ENCODE data around the gene TMC4. TPM values are rescaled to one million over a fixed set of nuclear protein-coding genes. Genes with fewer than 3 reads are reported as not detected.

The TMC4 gene
- total and polyA plus RNA-seq, 12 donors: 0.48 to 18.2 (median 1.3) TPM

GRCh38 chr19:54115109-54116063, 57.6 kb downstream of the TMC4 start, which contains the start of the genes PRPF31 and TFPT:
Gene PRPF31 (plus strand): TSS chr19:54115754. CDS start chr19:54118279, 2,525 bp downstream.
Gene TFPT (minus strand): TSS chr19:54115657. CDS start chr19:54115269, 388 bp downstream.
- peak within 1 kb of the TSS; percentile 52 to 81 (median 72) for H3K4me3 ChIP-seq
- intact Hi-C loops (cut with DNase I): no loop called here
- no peaks in the 10 kb centered on the region for H3K9me3 ChIP-seq (replicated peaks in 1 of 3)
- TF ChIP-seq CTCF (IDR thresholded peaks at IDR 0.05): no peak
- TF ChIP-seq POLR2A (IDR thresholded peaks at IDR 0.05): peak; percentile 57 to 62
- H3K36me3 ChIP-seq (replicated peaks in 1 of 2): peaks cover 0 to 25% of the 10 kb centered on the region in 2 donors
- no peaks in the 10 kb centered on the region for H3K27me3 ChIP-seq
- WGBS, 4 donors: 0% methylated on average over 52 to 60 of the region's 60 CpGs
- peak; percentile 95 to 99 (median 98) for DNase-seq
- H3K4me1 ChIP-seq (replicated peaks in 1 of 2): peaks cover 22 to 23% of the 10 kb centered on the region in 2 donors
- peak within 1 kb of the TSS; percentile 73 to 94 (median 84) for H3K27ac ChIP-seq

- peak in 4 of 7 donors; percentile 47 to 54 (median 51) for DNase-seq
- intact Hi-C loops (cut with DNase I): no loop called here
- WGBS, 4 donors: 15 to 19% (median 16%) methylated on average over 17 to 28 of the region's 28 CpGs
These were observed 58.4 kb downstream of the TMC4 start for GRCh38 chr19:54114340-54115108.

More at GRCh38 chr19:54114340-54115108, 58.4 kb downstream of the TMC4 start:
- H3K36me3 ChIP-seq (replicated peaks in 1 of 2): peaks cover 0 to 25% of the 10 kb centered on the region in 2 donors
- peak overlapping the region in 2 of 5 donors; percentile 85 to 94 for H3K27ac ChIP-seq
- peaks cover 22 to 23% of the 10 kb centered on the region in 2 donors for H3K4me1 ChIP-seq (replicated peaks in 1 of 2)
- H3K27me3 ChIP-seq: no peaks in the 10 kb centered on the region
- no peaks in the 10 kb centered on the region for H3K9me3 ChIP-seq (replicated peaks in 1 of 3)
- H3K4me3 ChIP-seq: peak overlapping the region; percentile 52 to 81 (median 72)
- TF ChIP-seq POLR2A (IDR thresholded peaks at IDR 0.05): no peak
- TF ChIP-seq CTCF (IDR thresholded peaks at IDR 0.05): no peak

Other genes starting within 250 kb of the TMC4 start
- gene CACNG8, start 210.2 kb downstream of the TMC4 start, total RNA-seq: under 1 TPM in 3 of 9 donors, not detected in 6; under 0.01 to 0.06 (median 0.04) TPM
- gene CACNG8, start 210.2 kb downstream of the TMC4 start, polyA plus RNA-seq: under 1 TPM in 2 of 3 donors, not detected in 1; under 0.01 to 0.03 TPM
- gene CACNG6, start 181.5 kb downstream of the TMC4 start, total RNA-seq: not detected
- not detected for gene CACNG6, start 181.5 kb downstream of the TMC4 start, polyA plus RNA-seq
- gene VSTM1, start 109.3 kb downstream of the TMC4 start, total RNA-seq: under 1 TPM in 1 of 9 donors, not detected in 8; 0.83 TPM
- gene VSTM1, start 109.3 kb downstream of the TMC4 start, polyA plus RNA-seq: not detected
- not detected for gene TARM1, start 91.8 kb downstream of the TMC4 start, total RNA-seq
- gene TARM1, start 91.8 kb downstream of the TMC4 start, polyA plus RNA-seq: not detected
- gene OSCAR, start 72.4 kb downstream of the TMC4 start, total RNA-seq: 1 to 10 TPM in 6 of 9 donors, under 1 TPM in 2, not detected in 1; 0.11 to 6.6 (median 2.2) TPM
- gene OSCAR, start 72.4 kb downstream of the TMC4 start, polyA plus RNA-seq: 1 to 10 TPM in 2 of 3 donors, under 1 TPM in 1; 0.55 to 6.0 (median 3.3) TPM
- 100 to 1,000 TPM in 6 of 9 donors, 10 to 100 TPM in 3; 33.2 to 257 (median 150) TPM for gene NDUFA3, start 70.3 kb downstream of the TMC4 start, total RNA-seq
- gene NDUFA3, start 70.3 kb downstream of the TMC4 start, polyA plus RNA-seq: 1,000 to 10,000 TPM in 2 of 3 donors, 100 to 1,000 TPM in 1; 237 to 1,730 (median 1,627) TPM
- gene TFPT, start 57.5 kb downstream of the TMC4 start, total RNA-seq: 10 to 100 TPM; 19.5 to 28.0 (median 24.1) TPM
- gene TFPT, start 57.5 kb downstream of the TMC4 start, polyA plus RNA-seq: 10 to 100 TPM; 11.4 to 58.6 (median 40.4) TPM
- gene PRPF31, start 57.4 kb downstream of the TMC4 start, total RNA-seq: 10 to 100 TPM; 36.1 to 72.5 (median 49.5) TPM
- 10 to 100 TPM; 54.4 to 91.7 (median 74.6) TPM for gene PRPF31, start 57.4 kb downstream of the TMC4 start, polyA plus RNA-seq
- 10 to 100 TPM in 8 of 9 donors, 1 to 10 TPM in 1; 8.3 to 61.0 (median 46.7) TPM for gene CNOT3, start 35.4 kb downstream of the TMC4 start, total RNA-seq
- 10 to 100 TPM; 47.0 to 82.3 (median 66.6) TPM for gene CNOT3, start 35.4 kb downstream of the TMC4 start, polyA plus RNA-seq
- gene LENG1, start 13.4 kb downstream of the TMC4 start, total RNA-seq: 10 to 100 TPM in 3 of 9 donors, 1 to 10 TPM in 6; 5.0 to 21.7 (median 9.5) TPM
- 10 to 100 TPM in 2 of 3 donors, 1 to 10 TPM in 1; 5.7 to 22.0 (median 14.8) TPM for gene LENG1, start 13.4 kb downstream of the TMC4 start, polyA plus RNA-seq
- 100 to 1,000 TPM in 8 of 9 donors, 10 to 100 TPM in 1; 98.0 to 670 (median 413) TPM for gene MBOAT7, start 16.4 kb upstream of the TMC4 start, total RNA-seq
- gene MBOAT7, start 16.4 kb upstream of the TMC4 start, polyA plus RNA-seq: 100 to 1,000 TPM; 130 to 190 (median 189) TPM
- 100 to 1,000 TPM in 5 of 9 donors, 10 to 100 TPM in 4; 52.6 to 201 (median 107) TPM for gene TSEN34, start 18.1 kb upstream of the TMC4 start, total RNA-seq
- gene TSEN34, start 18.1 kb upstream of the TMC4 start, polyA plus RNA-seq: 10 to 100 TPM; 21.5 to 41.2 (median 26.1) TPM
- gene RPS9, start 27.7 kb upstream of the TMC4 start, total RNA-seq: 1,000 to 10,000 TPM in 8 of 9 donors, 100 to 1,000 TPM in 1; 928 to 2,677 (median 1,796) TPM
- 1,000 to 10,000 TPM in 2 of 3 donors, 100 to 1,000 TPM in 1; 545 to 3,006 (median 1,900) TPM for gene RPS9, start 27.7 kb upstream of the TMC4 start, polyA plus RNA-seq
- 10 to 100 TPM in 6 of 9 donors, 1 to 10 TPM in 1, under 1 TPM in 2; 0.22 to 56.2 (median 11.7) TPM for gene LILRB3, start 49.8 kb upstream of the TMC4 start, total RNA-seq
- 10 to 100 TPM in 1 of 3 donors, 1 to 10 TPM in 2; 2.8 to 32.6 (median 9.5) TPM for gene LILRB3, start 49.8 kb upstream of the TMC4 start, polyA plus RNA-seq
- 1 to 10 TPM in 7 of 9 donors, under 1 TPM in 2; 0.30 to 9.3 (median 5.4) TPM for gene LILRA6, start 69.6 kb upstream of the TMC4 start, total RNA-seq
- 1 to 10 TPM; 2.5 to 8.5 (median 3.9) TPM for gene LILRA6, start 69.6 kb upstream of the TMC4 start, polyA plus RNA-seq
- gene LILRB5, start 84.1 kb upstream of the TMC4 start, total RNA-seq: 10 to 100 TPM in 8 of 9 donors, 1 to 10 TPM in 1; 4.2 to 68.6 (median 37.2) TPM
- gene LILRB5, start 84.1 kb upstream of the TMC4 start, polyA plus RNA-seq: 10 to 100 TPM in 2 of 3 donors, 1 to 10 TPM in 1; 9.8 to 23.0 (median 22.4) TPM
- gene LILRB2, start 108.0 kb upstream of the TMC4 start, total RNA-seq: 10 to 100 TPM in 2 of 9 donors, 1 to 10 TPM in 5, under 1 TPM in 2; 0.50 to 14.7 (median 7.2) TPM
- 10 to 100 TPM in 2 of 3 donors, 1 to 10 TPM in 1; 4.2 to 16.5 (median 10.7) TPM for gene LILRB2, start 108.0 kb upstream of the TMC4 start, polyA plus RNA-seq
- gene LILRA5, start 140.0 kb upstream of the TMC4 start, total RNA-seq: 1 to 10 TPM in 6 of 9 donors, under 1 TPM in 2, not detected in 1; 0.72 to 6.2 (median 3.0) TPM
- gene LILRA5, start 140.0 kb upstream of the TMC4 start, polyA plus RNA-seq: 1 to 10 TPM; 1.9 to 3.1 (median 2.1) TPM
- gene LILRA4, start 166.0 kb upstream of the TMC4 start, total RNA-seq: 1 to 10 TPM in 1 of 9 donors, under 1 TPM in 4, not detected in 4; 0.06 to 1.3 (median 0.24) TPM
- gene LILRA4, start 166.0 kb upstream of the TMC4 start, polyA plus RNA-seq: not detected
- gene LAIR1, start 191.8 kb upstream of the TMC4 start, total RNA-seq: 10 to 100 TPM in 8 of 9 donors, 1 to 10 TPM in 1; 3.5 to 80.7 (median 49.4) TPM
- gene LAIR1, start 191.8 kb upstream of the TMC4 start, polyA plus RNA-seq: 10 to 100 TPM; 14.4 to 39.2 (median 21.6) TPM
- 1 to 10 TPM in 3 of 9 donors, under 1 TPM in 3, not detected in 3; 0.61 to 4.0 (median 1.2) TPM for gene TTYH1, start 242.3 kb upstream of the TMC4 start, total RNA-seq
- 1 to 10 TPM in 2 of 3 donors, not detected in 1; 1.6 to 1.7 TPM for gene TTYH1, start 242.3 kb upstream of the TMC4 start, polyA plus RNA-seq

Measured in adrenal gland (tissue), 12 donors.